ENCODE data around the gene UBA1.

The UBA1 gene

DNA sequence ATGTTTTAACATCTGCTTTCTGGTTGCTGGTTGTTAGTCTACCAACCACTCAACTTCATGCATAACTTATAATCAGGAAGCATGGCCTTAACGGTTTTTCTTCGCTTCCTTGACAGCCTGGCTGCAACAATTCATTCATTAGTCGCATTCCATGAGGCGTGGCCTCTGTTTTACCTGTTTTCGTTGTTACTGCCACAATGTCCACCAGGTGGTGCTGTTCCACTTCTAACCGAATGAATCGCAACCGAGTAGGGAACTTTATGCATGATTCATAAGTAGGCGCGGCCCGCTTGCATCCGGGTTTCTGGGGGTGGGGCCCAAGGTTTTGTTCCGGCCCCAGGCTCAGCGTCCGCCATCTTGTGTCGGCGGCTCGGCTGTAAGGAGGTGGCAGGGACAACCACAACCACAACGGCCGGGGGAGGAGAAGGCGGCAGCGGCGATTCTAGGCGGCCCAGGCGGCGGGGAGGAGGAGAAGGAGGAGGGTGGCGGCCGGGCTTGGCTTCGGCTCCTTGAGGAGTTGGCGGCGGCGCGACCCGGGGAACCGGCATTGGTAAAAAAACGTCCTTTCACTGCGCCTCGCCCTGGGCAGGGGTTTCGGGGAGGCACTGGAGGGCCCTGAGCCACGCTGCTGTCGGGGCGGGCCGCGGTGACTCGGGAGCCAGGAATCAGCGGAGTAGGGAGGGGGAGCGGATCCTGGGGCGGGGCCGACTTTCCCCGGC, at the start of gene UBA1:
UBA1 (plus strand) TSS at position 355 of the 719 bp plus-strand sequence. CDS start 4,974 bp downstream, outside the sequence.
- DNase-seq (ENCODE audit: low read depth) = peak; percentile 89

DNA sequence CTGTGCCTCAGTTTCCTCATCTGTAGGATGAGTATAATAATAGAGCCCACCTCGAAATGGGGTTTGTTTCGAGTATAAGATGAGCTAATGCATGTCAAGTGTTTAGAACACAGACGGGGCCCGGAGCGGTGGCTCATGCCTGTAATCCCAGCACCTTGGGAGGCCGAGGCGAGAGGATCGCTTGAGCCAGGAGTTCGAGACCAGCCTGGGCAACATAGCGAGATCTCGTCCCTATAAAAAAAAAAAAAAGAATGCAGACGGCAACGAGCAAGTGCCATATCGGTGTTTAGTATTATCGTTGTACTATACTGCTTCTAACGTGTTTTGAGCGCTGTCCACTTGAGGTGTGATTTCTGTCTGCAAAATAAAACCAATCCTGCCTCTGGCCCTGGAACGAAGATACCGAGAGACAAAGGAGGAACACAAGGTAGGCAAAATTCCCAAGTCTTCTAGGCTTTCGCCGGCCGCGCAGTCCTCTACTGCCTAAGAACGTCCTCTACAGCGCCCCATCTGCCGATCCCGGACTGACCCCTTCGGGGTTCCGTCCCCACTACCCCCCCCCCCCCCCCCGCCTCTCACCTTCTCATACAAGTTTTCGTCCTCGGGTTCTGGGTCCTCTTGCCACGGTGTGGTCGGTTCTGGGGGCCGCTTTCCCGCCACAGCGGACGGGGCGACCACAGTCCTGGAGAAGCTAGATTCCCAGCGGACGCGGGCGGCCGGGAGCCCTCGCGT, 49.6 kb upstream of the UBA1 start:
- peak; percentile 29 for DNase-seq (ENCODE audit: low read depth)

DNA sequence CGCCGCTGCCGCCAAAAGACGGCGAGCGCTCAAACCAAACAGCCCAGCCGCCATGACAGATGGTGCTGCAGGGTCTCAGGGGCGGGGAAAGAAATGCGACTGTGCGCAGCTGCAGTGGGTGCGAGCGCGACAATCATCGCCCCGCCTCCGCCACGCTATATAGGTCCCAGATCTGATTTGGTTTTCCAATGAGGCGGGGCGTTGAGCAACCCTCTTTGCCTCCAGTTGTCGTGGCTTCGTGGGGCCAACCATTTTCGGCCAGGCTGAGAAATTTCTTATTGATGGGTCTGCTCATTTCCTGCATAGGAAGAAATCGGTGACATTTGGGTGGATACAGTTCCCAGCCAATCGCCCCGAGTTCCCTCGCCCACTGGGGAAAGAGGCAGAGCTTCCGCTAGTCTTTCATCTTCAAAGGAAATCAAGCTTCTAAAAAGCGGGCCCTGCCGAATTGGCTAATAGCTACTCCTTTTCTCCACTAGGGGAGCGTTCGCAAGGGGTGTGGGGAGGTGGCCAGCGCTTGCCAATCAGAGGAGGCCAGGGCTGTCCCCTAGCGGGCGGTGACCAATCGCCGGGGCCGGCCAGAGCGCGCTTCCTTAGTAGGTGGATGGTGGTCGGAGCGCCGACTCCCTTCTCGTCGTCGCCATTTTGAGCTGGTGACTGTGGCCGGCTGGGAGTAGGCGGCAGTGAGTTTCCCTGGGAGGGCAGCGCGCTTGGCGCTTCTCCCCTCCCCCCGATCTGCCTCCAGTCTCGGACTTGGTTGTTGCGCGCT, 48.8 kb upstream of the UBA1 start, which contains the start of the genes NDUFB11 and RBM10:
NDUFB11 (minus strand) TSS at position 77 of the 769 bp plus-strand sequence; CDS start at position 54, 23 bp downstream.
RBM10 (plus strand) TSS at position 596 of the 769 bp plus-strand sequence. CDS start 2,261 bp downstream, outside the sequence.
- DNase-seq (ENCODE audit: low read depth) = peak; percentile 94

DNA sequence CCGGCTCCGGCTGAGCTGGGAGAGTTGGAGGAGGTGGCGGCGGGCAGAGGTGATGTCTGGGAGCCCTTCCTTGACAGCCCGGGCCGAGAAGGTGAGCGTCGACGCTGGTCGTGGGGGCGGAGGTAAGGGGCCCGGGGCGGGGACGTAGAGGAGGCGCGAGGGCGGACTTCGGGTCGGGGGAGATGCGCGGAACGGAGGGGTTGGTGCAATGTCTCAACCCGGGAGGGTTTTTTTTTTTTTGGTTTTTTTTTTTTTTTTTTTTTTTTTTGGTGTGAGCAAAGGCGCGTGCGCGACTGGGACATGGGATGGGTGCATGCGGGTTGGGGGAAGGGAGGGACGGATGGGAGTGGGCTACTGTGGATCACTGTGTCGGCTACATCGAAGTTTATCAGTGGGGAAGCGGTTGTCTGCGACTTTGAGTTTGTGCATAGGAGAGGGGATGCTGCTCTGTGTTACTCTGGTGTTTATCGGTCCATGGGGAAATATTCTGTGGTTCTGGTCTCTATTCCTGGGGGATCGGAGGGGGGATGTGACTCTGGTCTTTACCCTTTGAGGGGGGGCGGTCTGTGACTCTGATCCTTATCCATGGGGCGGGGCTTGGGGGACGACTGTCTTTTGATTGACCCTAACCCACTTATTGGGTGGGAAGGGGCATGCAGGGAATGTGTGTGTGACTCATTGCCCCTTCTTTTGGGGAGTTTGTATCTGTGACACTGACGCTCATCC, 48.1 kb upstream of the UBA1 start:
- DNase-seq (ENCODE audit: low read depth) = no peak

DNA sequence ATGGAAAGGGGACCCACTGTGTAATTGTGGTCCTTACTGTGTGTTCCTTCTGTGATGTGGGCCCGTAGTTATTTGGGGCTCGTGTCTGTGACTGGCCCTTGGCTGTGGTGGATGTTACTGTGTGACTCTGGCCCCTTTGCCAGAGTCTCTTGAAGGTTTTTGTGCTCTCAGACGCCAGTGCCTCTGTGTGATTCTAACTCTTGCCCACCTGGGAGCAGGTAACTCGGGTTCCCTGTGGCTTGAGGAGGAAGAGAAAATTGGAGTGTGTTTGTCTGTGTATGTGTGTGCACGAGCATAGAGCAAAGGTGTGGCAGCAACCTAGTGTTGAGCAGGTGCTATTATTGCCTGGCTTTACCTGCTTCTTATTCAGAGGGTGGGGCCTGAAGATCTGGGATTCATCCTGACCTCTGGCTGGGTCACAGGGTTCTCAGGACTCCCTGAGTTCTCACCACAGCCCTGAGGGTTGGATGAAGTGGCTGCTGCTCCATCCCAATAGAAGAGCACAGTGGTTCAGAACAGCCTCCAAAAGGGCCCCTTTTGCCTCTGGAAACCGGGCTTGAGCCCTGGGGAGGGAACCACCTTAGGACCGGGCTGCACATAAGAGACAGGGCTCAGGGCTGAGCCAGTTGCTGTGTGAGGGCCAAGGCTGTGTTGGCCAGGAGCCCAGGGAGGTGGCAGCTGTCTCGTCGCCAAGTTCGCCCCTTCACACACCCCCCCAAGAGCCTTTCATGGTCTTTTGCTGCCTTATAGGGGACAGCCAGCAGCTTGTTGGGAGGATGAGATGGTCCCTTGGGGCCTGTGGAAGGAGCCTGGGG, 47.3 kb upstream of the UBA1 start:
- DNase-seq (ENCODE audit: low read depth) = no peak

DNA sequence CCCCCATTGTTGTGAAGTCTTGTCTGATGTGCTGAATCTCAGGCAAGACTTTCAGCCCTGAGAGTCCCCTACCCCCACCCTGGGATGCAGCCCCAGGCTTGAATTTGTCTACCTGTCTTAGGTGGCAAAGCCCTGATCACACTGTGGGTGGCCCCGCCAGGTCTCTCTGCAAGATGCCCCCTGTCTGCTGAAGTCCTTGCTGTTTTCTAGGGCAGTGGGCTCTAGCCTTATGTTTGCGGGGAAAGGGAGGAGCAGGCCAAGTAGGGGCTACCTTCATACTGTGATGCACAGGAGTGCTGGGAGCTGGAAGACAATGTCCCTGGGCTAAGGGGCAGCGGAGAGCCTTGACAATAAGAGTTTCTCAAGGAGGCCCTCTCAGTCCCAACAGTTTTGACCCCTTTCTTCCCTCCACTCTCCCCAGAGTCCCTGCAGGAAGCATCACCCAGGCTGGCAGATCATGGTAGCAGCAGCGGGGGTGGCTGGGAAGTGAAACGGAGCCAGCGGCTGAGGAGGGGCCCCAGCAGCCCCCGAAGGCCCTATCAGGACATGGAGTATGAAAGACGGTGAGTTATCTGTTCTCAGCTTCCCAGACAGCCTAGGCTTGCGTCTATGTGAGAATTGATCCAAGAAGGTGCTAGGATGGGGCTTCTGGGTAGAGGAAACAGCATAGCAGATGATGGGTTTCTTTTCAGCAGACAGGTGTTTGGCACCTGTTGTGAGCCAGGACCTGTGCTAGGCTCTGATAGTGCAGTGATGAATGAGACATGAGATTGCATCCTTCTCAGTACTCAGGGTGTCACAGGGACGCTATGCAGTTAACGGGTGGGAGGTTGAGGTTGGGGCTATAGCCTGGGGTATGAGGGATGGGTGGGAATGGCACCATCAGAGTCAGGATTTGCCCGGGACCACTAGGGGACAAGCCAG, 46.4 kb upstream of the UBA1 start:
- DNase-seq (ENCODE audit: low read depth) = no peak

DNA sequence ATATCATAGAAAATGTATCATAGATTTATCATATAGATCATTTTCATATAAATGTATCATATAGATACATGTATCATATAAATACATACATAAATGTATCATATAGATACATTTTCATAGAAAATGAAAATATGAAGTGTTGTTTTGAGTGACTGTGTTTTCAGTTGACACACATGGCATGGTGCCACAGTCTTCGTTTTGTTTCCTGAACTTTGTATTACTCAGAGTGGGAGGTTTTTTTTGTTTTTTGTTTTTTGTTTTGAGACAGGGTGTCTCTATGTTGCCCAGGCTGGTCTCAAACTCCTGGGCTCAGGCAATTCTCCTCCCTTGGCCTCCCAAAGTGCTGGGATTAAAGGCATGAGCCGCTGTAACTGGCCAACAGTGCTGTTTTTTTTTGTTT, 44.7 kb upstream of the UBA1 start:
- DNase-seq (ENCODE audit: low read depth) = no peak

DNA sequence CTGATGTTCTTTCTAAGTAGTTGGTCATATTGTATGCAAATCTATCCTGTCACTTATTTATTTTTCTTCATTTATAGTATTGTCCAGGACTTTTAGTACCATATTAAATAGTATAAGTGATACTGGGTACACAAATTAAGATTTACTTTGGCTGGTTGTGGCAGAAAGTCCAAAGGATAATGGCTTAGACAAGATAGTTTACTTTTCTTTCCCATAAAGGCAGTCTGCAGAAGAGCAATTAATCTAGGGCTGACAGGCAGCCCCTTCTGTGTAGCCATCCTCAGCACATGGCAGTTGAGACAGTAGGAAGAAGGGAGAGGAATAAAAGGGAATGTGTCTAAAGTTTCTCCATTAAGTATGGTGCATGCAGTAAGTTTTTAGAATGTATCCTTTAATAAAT, 42.2 kb upstream of the UBA1 start:
- no peak for DNase-seq (ENCODE audit: low read depth)

DNA sequence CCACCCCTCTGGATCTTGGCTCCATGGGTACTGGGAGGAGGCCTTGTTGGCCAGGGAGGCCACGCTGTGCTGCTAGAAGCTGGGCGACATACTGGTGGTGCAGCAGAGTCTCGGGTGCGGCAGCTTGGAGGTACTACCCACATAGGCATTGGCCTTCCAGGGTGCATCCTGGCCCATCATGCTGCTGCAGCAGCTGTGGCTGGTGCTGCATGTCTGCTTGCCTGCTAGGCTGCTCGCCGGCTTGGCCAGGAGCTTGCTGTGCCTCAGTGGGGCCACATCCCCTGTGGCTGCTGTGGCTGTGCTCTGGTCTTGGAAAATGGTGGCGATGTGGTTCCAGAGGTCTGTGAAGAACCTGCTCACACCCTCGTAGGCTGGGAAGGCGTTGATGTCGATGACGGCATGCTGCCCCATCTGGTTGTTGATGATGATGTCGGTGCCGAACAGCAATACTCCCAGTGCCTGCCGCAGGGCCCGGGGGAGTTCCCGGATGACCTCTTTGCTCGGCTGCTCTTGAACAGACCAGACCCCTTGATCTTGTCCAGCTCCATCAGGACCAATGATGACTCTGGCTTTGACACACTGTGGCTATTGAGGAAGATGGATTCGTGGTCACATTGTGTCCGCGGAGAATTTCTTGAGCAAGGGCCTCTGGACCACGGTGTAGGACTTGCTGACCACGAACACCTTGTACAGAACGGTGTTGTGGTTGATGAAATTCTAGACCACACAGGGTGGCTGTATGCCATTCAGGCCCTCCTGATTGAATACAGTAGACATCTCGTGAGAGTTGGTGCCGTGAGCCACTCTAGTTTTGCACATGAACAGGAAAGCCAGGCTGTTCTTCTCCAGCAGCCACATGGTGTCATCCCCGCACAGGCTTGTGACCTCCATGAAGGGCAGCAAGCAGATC, 36.8 kb upstream of the UBA1 start:
- no peak for DNase-seq (ENCODE audit: low read depth)

DNA sequence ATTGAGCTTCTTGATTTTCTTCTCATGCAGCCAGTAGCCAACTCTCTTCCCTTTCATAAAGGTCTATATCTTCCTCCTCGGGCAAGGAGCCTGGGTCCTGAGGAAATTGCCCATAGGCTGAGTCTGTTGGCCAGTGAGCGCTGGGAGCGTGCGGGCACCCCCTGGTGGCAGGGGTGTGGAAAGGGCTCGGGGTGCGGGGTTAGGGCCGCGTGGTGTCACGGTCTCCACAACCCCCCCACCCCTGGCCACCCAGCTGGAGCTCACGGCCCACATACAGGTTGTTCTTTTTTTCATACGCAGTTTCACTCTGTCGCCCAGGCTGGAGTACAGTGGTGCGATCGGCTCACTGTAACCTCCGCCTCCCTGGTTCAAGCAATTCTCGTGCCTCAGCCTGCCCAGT, 35.5 kb upstream of the UBA1 start:
- no peak for DNase-seq (ENCODE audit: low read depth)

DNA sequence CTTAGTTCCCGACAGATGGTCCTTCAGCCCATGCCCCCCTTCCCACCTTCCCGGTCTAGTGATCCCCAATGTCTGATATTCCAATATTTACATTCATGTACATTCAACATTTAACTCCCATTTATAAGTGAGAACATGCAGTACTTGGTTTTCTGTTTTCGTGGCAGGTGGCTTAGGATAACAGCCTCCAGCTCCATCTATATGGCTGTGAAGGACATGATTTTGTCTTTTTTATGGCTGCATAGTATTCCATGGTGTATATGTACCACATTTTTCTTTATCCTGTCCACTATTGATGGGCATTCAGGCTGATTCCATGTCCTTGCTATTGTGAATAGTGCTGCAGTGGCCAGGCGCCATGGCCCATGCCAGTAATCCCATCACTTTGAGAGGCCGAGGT, 34.8 kb upstream of the UBA1 start:
- no peak for DNase-seq (ENCODE audit: low read depth)

DNA sequence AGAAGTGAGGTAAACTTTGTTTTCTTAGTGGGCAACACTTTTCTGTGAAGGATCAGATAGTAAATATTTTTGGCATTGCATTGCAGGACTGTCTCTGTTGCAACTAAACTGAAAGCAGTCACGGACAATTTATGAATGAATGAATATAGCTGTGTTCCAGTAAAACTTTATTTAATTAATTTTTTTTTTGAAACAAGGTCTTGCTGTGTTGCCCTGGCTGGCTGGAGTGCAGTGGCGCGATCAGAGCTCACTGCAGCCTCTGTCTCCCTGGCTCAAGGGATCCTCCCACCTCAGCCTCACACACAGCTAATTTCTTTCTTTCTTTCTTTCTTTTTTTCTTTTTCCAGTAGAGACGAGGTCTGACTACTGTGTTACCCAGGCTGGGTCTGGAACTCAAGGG, 32.8 kb upstream of the UBA1 start:
- DNase-seq (ENCODE audit: low read depth) = peak; percentile 21

DNA sequence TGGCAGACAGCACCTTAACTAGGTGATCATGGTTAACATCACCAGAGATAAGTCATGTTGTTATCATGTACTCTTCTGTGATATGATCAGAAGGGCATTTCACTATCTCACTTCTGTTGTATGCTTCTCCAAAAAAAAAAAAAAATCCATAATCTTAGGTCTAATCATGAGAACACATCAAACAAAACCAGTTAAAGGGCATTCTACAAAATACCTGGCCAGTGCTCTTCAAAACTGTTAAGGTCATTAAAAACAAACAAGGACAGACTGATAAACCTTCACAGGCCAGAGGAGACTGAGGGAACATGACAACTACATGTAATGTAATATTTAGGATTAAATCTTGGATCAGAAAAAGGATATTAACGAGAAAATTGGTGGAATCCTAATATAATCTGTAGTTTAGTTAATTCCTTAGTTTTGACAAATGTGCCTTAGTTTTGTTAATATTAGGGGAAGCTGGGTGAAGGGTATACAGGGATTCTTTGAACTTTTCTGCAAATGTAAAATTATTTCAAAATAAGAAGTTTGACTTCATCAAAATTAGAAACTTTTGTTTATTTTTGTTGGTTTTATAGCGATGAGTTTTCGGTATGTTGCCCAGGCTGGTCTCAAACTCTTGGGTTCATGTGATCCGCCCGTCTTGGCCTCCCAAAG, 30.6 kb upstream of the UBA1 start:
- DNase-seq (ENCODE audit: low read depth) = no peak

DNA sequence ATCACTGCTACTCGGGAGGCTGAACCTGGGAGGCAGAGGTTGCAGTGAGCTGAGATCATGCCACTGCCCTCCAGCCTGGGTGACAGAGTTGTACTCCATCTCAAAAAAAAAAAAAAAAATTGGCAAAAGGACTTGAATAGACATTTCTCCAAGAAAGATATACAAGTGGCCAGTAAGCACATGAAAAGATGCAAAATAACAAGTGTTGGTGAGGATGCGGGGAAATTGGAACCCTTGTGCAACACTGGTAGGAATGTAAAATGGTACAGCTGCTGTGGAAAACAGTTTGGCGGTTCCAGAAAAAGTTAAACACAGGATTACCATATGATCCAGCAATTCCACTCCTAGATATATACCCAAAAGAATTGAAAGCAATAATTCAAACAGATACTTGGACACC, 29.2 kb upstream of the UBA1 start:
- no peak for DNase-seq (ENCODE audit: low read depth)

DNA sequence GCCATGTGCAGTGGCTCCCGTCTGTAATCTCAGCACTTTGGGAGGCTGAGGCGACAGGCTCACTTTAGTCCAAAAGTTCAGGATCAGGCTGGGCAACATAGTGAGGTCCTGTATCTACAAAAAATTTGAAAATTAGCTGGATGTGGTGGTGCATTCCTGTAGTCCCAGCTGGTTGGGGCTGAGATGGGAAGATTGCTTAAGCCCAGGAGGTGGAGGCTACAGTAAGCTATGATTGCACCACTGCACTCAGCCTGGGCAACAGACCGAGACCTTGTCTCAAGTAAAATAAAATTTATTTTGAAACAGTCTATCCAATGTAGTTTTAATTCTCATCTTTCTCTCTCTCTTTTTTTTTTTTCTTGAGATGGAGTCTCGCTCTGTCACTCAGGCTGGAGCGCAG, 27.5 kb upstream of the UBA1 start:
- peak; percentile 70 for DNase-seq (ENCODE audit: low read depth)

DNA sequence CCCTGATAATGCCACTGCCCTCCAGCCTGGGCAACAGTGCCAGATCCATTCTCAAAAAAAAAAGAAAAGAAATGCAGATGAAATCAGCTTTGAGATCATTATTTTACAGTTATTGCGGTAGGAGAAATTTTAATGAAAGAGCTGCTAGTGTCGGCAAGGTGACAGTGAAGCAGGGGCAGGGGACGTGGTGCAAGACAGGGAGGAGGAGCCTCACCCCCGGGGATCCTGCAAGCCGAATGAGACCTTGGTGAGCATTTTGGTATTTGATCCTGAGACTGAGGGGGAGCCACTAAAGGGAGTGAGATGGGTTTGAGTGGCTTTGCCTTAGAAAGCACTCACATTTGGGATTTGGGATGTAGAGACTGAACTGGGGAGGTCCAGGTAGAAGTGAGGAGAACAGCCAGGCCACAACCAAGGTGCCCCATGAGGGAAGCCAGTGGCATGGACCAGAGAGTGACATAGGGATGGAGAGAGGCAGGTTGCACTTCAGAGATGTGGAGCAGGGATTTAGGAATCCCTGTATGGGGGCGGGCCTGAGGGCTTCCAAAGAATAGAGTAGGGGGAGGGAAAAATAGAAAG, 25.0 kb upstream of the UBA1 start:
- no peak for DNase-seq (ENCODE audit: low read depth)

DNA sequence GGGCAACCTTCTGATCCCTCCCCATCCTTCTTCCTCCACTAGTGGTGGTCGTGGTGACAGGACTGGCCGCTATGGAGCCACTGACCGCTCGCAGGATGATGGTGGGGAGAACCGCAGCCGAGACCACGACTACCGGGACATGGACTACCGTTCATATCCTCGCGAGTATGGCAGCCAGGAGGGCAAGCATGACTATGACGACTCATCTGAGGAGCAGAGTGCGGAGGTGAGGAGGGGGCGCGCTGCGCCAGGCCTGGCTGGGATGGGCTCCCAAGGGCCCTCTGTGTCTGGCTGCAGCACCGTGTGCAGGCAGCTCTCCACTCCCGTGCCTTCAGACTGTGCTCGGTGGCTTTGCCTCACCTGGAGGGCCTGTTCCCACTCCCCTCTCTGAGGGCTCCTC, 24.4 kb upstream of the UBA1 start:
- DNase-seq (ENCODE audit: low read depth) = no peak
